HepG2 (cell line): ENCODE data around the gene CHADL. TPM values are rescaled to one million over a fixed set of nuclear protein-coding genes. Genes with fewer than 3 reads are reported as not detected.

Experiments used
- DMAP1 ChIP-seq: IDR thresholded peaks from 2 replicates; pipeline ENCODE4 v1.6.1; 2016
- GATAD2A ChIP-seq: IDR thresholded peaks from 2 replicates; pipeline ENCODE4 v1.6.1; 2016
- LCORL ChIP-seq, 2 experiments: fragments of 450-650 bp in 1 of 2; sonication (generic) in 1 of 2; formaldehyde crosslinking in 1 of 2; IDR thresholded peaks; 2 replicates each; pipeline versions ENCODE4 v1.5.0 to v1.6.1; 2017 to 2020; ENCODE audit warnings: antibody characterized with exemption in 1 of 2, missing genetic modification reagents in 1 of 2
- MEF2D ChIP-seq: sonication (generic); formaldehyde crosslinking; IDR thresholded peaks from 2 replicates; pipeline ENCODE4 v1.5.1; 2020; ENCODE audit warnings: mild to moderate bottlenecking, missing genetic modification reagents
- NKX3-1 ChIP-seq: sonication (generic); formaldehyde crosslinking; IDR thresholded peaks from 2 replicates; pipeline ENCODE4 v1.5.0; 2020; ENCODE audit warnings: missing genetic modification reagents
- PAXIP1 ChIP-seq: sonication (generic); formaldehyde crosslinking; conservative IDR thresholded peaks from 2 replicates; pipeline ENCODE4 v1.4.0; 2020; ENCODE audit warnings: mild to moderate bottlenecking, missing genetic modification reagents, moderate library complexity
- POGZ ChIP-seq: sonication (generic); formaldehyde crosslinking; IDR thresholded peaks from 2 replicates; pipeline ENCODE4 v1.4.0; 2020; ENCODE audit warnings: mild to moderate bottlenecking, missing genetic modification reagents
- RCOR2 ChIP-seq: IDR thresholded peaks from 2 replicates; pipeline ENCODE4 v1.6.1; 2016; ENCODE audit warnings: missing biosample characterization, missing genetic modification reagents
- SOX5 ChIP-seq: IDR thresholded peaks from 2 replicates; pipeline ENCODE4 v1.6.1; 2016; ENCODE audit warnings: borderline replicate concordance
- ZBTB38 ChIP-seq: sonication (generic); formaldehyde crosslinking; IDR thresholded peaks from 2 replicates; pipeline ENCODE4 v1.5.1; 2020; ENCODE audit warnings: mild to moderate bottlenecking, missing genetic modification reagents
- ZNF207 ChIP-seq: fragments of 450-650 bp; IDR thresholded peaks from 2 replicates; pipeline ENCODE4 v1.6.1; 2016; ENCODE audit warnings: antibody characterized with exemption, borderline replicate concordance
- ZNF317 ChIP-seq: sonication (generic); formaldehyde crosslinking; IDR thresholded peaks from 2 replicates; pipeline ENCODE4 v1.5.0; 2020; ENCODE audit warnings: mild to moderate bottlenecking, missing genetic modification reagents
- ZNF318 ChIP-seq: sonication (generic); formaldehyde crosslinking; IDR thresholded peaks from 2 replicates; pipeline ENCODE4 v1.4.0; 2020; ENCODE audit warnings: mild to moderate bottlenecking, missing genetic modification reagents
- ZNF350 ChIP-seq: sonication (generic); formaldehyde crosslinking; IDR thresholded peaks from 2 replicates; pipeline ENCODE4 v1.4.0; 2020; ENCODE audit warnings: mild to moderate bottlenecking, low read depth, missing genetic modification reagents, borderline replicate concordance
- ZNF501 ChIP-seq: sonication (generic); formaldehyde crosslinking; IDR thresholded peaks from 2 replicates; pipeline ENCODE4 v1.5.1; 2020; ENCODE audit warnings: mild to moderate bottlenecking, moderate library complexity, missing genetic modification reagents
- ZNF577 ChIP-seq: sonication (generic); formaldehyde crosslinking; IDR thresholded peaks from 2 replicates; pipeline ENCODE4 v1.4.0; 2020; ENCODE audit warnings: mild to moderate bottlenecking, low read depth, missing genetic modification reagents, borderline replicate concordance
- ZNF724P ChIP-seq: sonication (generic); formaldehyde crosslinking; IDR thresholded peaks from 2 replicates; pipeline ENCODE4 v1.8.0; 2022; ENCODE audit warnings: missing genetic modification reagents, borderline replicate concordance
- ZSCAN22 ChIP-seq: sonication (generic); formaldehyde crosslinking; IDR thresholded peaks from 2 replicates; pipeline ENCODE4 v1.4.0; 2020; ENCODE audit warnings: mild to moderate bottlenecking, missing genetic modification reagents
- ZSCAN31 ChIP-seq: sonication (generic); formaldehyde crosslinking; IDR thresholded peaks from 2 replicates; pipeline ENCODE4 v1.5.0; 2020; ENCODE audit warnings: low read depth, mild to moderate bottlenecking, missing genetic modification reagents
- polyA plus RNA-seq, 8 experiments: library from polyadenylated mRNA; depleted of rRNA in 3 of 8; stranded (reverse) in 7 of 8; unstranded in 1 of 8; fragments of >200 nt; fragmentation: Illumina TruSeq in 4 of 8; extraction: Trizol in 4 of 8; gene quantifications; 2 replicates each; pipeline versions ENCODE4 v1.2.1 to v1.2.3, GENCODE V29; 2011 to 2016; ENCODE audit warnings: low read depth in 4 of 8, missing spikeins in 1 of 8, mixed read lengths in 1 of 8; ENCODE audit not compliant: insufficient read depth in 1 of 8
- total RNA-seq, 5 experiments: library from RNA; depleted of rRNA; stranded (reverse); fragments of >200 nt; fragmentation: Illumina TruSeq; extraction: Trizol; gene quantifications; 2 replicates each; pipeline ENCODE4 v1.2.3, GENCODE V29; 2016; ENCODE audit warnings: low read depth in 1 of 5

CHADL gene
- total and polyA plus RNA-seq, 2 of the 13 experiments (the other 11 are each of a cell fraction or from before 2014, with no cell fraction given): 2.8 to 8.1 TPM

DNA sequence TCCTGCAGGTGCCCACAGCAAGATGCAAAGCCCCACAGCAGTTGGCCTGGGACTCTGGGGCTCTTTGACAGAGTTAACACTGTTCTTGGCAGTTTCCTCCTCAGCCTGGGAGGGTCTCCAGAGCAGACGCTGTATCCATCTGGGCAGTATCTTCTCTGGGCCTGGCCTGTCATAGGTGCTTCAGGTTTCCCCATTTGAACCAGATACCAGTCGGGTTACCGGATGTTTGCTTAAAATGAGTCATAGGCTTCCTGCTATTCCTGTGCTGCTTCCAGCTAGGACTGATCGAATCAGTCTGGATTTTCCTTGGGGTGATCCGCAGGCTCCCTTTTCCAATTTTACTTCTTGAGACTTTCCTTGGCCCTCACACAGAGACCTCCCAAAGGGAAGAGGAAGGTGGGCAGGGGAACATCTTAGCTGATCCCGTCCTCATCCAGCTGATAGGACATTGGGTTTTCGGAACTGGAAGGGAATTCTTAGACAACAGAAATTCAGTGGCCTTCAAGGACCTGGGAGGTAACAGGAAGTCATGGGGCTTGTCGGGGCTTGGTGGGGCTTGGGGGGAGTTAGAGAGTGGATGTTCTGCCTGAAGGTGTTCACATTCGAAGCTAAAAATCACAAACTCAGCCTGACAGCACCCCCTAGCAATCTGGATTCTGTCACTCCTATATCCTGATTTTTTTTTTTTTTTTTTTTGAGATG is 47.7 kb upstream of the CHADL start (continued):
- TF ChIP-seq ZNF318 (CRISPR knock-in tag): no peak
- peak; percentile 74 for TF ChIP-seq PAXIP1 (CRISPR knock-in tag)
- TF ChIP-seq ZNF577 (CRISPR knock-in tag): no peak
- no peak for TF ChIP-seq ZNF207
- no peak for TF ChIP-seq ZNF724P (CRISPR knock-in tag)
- TF ChIP-seq GATAD2A (CRISPR knock-in tag): peak; percentile 80
- peak; percentile 2; the same call in 1 of the 2 replicates for TF ChIP-seq ZNF317 (CRISPR knock-in tag)
- TF ChIP-seq ZSCAN22: no peak
- TF ChIP-seq NKX3-1 (CRISPR knock-in tag): no peak
- TF ChIP-seq DMAP1: peak; percentile 48; the same call in 1 of the 2 replicates
- TF ChIP-seq ZSCAN31: no peak
- TF ChIP-seq RCOR2: no peak
- TF ChIP-seq POGZ: no peak
- TF ChIP-seq SOX5 (CRISPR knock-in tag): peak; percentile 45; the same call in 1 of the 2 replicates
- peak; percentile 39; the same call in 1 of the 2 replicates for TF ChIP-seq ZNF350
- no peak for TF ChIP-seq ZBTB38
- TF ChIP-seq MEF2D (CRISPR knock-in tag): peak; percentile 82
- 0 out of 2 replicates have a peak, but pooled peaks have one; percentile 23 for TF ChIP-seq ZNF501 (CRISPR knock-in tag)
- no peak for TF ChIP-seq LCORL (IDR thresholded peaks at IDR 0.05)
- 0 out of 2 replicates have a peak, but pooled peaks have one; percentile 21 for TF ChIP-seq LCORL (CRISPR knock-in tag; IDR thresholded peaks at IDR 0.05)
